ENCODE data around the gene ABCA12.

Gene ABCA12

DNA sequence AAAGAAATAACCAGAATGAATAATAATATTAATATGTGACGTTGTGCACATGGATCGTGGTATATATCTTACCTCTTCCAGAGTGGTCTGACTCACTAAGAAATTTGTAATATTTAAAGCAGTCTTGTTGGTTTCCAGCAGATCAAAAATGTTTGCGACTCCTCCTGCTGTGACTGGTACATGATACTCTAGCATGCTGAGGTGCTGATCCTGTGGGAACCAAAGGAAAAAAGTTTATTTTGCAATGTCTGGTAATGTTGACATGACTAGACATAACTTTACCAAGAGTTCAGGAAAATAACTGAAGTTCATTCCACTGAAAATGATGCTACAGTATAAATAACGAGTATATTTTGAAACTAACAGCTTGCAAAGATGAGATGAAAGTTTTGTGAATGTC is 204.4 kb downstream of the ABCA12 start:
- no peak for DNase-seq (ENCODE audit: low spot score)

DNA sequence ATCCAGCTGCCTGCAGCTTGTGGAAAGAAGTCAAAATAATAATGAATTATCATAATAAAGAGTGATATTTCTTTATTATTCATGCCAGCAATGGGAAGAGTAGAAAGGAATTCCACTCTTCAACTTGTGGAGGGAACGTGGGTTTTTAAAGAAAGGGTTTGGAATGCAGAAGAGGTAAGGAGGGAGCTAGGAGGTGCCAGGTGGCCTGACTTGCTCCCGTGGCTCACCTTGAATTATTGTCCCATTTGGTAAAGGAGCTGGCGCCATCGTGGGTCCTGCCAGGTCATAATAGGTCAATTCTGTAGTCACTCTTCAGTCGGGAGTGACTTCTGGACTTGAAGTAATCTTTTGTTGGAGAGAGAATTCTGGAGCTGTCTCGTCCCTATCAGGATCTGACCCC is 233.8 kb downstream of the ABCA12 start:
- no peak for DNase-seq (ENCODE audit: low spot score)

DNA sequence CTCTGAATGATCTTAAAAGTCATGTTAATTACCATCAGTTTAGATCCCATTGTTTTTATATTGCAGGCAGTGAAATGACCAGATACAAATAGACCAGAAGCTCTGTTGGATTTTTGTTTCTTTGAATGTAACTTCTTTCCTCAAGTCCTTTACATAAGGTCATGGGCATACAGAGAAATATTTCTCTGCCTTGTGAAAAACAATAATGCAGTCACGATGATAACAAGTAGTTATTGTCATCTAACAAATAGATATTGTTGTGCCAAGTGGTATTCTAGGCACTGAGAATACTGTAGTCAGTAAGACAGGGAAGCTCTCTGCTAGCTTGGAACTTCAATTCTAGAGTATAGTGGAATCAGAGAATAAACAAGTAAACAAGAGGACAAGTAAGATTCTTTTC is 234.2 kb downstream of the ABCA12 start:
- no peak for DNase-seq (ENCODE audit: low spot score)

DNA sequence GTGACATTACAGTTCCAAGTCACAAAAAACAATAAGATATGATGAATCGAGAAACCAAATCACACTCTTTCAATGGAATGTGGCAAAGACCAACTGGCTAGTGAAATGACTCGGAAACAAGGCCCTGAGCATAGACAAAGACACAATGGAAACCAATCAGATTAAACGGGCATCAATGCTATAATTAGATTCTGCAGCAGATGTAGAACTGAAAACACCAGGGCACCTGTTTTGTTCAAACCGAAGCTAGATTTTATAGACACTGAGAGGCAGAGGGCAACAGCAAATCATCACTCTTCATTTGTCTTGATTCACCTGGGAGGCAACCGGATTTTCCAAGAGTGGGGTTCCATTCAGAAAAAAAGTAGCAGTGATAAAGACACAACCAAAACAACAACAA is 236.1 kb downstream of the ABCA12 start:
- DNase-seq (ENCODE audit: low spot score): no peak

DNA sequence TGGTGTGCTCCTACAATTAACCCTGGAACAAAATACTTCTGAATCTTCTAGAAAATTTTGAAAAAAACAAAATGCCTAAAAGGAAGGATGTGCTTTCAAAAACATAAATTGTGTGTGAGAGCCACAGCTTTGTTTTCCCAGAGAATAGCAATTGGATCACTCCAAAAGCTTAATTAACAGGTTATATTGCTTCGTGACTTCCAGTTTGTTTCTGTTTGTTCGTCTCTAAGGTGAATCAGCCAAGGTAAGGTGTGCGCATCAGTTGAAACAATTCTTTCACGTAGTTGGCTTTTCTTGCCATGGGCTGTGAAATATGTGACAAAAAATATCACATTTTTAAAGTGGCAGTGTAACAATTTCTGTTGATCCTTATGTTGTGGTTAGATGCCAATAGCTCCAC is 238.7 kb downstream of the ABCA12 start:
- DNase-seq (ENCODE audit: low spot score): no peak

DNA sequence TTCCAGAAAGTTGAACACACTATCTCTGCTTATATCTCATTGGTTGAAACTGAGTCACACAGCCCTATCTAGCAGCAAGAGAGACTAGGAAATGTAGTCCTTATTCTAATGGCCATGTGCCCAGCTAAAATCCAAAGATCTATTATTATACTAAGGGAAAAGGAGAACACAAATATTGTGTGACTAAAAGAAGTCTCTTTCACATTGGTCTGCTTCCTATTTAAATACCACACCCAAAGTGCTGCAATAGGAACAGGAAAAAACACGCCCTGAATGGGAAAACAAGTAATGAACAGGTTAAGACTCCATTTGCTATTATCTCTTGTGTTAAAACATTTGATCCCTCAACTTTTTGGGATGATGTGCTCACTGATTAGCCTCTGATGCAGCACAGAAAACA is 242.2 kb downstream of the ABCA12 start:
- no peak for DNase-seq (ENCODE audit: low spot score)

DNA sequence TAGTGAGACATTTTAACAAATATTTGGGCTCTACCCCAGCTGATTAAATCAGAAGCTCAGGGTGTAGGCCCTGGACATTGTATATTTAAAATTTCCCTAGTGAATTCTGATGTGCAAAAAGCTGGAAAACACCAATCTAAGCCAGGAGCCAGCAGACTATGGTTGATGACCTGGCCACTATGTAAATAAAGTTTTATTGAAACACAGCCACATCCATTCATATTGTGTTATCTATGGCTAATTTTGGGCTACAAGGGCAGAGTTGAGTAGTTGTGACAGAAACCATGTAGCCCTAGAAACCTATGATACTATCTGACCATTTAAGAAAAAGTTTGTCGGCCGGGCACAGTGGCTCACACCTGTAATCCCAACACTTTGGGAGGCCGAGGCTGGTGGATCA is 243.0 kb downstream of the ABCA12 start:
- no peak for DNase-seq (ENCODE audit: low spot score)

DNA sequence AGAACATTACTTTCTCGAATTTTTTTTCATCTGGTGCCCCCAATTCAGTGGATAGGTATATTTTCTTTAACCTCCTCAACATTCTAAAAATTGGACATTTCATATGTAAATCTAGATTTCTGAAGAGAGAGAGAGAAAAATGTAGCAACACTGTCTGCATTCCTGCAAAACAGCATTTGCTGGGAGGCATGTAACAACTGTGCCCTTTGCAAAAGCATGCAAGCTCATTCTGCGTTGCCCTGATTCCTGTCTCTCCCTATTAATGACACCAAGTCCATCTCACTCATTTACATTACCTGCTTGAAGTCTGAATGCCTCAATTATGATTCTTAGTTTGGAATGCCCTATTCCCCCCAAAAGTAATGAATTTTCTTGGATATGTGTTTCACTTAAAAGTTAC is 249.1 kb downstream of the ABCA12 start:
- DNase-seq (ENCODE audit: low spot score): no peak

DNA sequence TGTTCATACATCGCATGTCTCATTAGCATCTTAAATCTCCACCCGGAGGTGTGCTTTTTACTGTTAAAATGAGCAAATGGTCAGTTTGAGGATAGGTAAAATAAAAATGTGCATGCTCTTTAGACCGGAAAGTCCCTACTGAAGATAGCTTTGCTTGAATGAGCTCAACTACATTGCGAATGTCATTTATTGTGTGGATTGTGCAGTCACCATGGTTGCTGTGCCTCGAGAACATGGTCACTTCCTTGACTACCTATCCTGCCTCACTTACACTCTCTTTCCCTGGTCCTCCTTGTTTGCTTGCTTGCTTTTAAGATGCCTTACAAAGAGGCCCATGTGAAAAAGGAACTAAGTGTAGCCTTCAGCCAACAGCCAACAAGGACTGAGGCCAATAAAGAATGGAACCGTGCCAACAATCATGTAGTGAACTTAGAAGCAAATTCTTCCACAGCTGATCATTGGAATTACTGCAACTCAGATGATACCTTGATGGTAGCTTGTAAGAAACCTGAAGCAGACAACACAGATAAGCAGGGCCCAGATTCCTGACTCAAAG is 256.7 kb downstream of the ABCA12 start:
- DNase-seq (ENCODE audit: low spot score): no peak
